ENCODE measurements around the gene INO80C. TPM values are rescaled to one million over a fixed set of nuclear protein-coding genes. Genes with fewer than 3 reads are reported as not detected.

Gene INO80C
- total RNA-seq, 3 donors from 2014 or later, result 5.9 to 14.7 (median 6.7) TPM

- intact Hi-C loops (cut with DNase I; ENCODE audit: low total_unique reads), result no loop called here
- no peak overlapping the region for H3K27ac ChIP-seq
- H3K4me3 ChIP-seq, result no peak overlapping the region
- H3K4me1 ChIP-seq, result no peaks in the 10 kb centered on the region
- no peak for TF ChIP-seq POLR2AphosphoS5 (IDR thresholded peaks at IDR 0.05)
- no peak for TF ChIP-seq POLR2A (IDR thresholded peaks at IDR 0.05)
- H3K9me3 ChIP-seq, result peaks cover 0 to 7% of the 10 kb centered on the region in 2 donors
- H3K36me3 ChIP-seq, result no peaks in the 10 kb centered on the region
- DNase-seq (ENCODE audit: low spot score in 2 of 2), result no peak
- H3K27me3 ChIP-seq, result no peaks in the 10 kb centered on the region
Measured at GRCh38 chr18:35431374-35431741, 66.4 kb downstream of the INO80C start.

- DNase-seq (ENCODE audit: low spot score in 2 of 2), result no peak
- H3K27ac ChIP-seq, result no peak overlapping the region
- intact Hi-C loops (cut with DNase I; ENCODE audit: low total_unique reads), result no loop called here
Measured at GRCh38 chr18:35430721-35431373, 66.9 kb downstream of the INO80C start.

GRCh38 chr18:35426786-35427185, 71.0 kb downstream of the INO80C start:
- DNase-seq (ENCODE audit: low spot score in 2 of 2), result no peak
- Histone ChIP-seq H3K9me3 (no peaks in the 10 kb centered on the region), H3K4me3 (no peak overlapping the region), H3K36me3 (no peaks in the 10 kb centered on the region), H3K4me1 (no peaks in the 10 kb centered on the region), H3K27me3 (no peaks in the 10 kb centered on the region), H3K27ac (no peak overlapping the region)
- intact Hi-C loops (cut with DNase I; ENCODE audit: low total_unique reads), result no loop called here
- TF ChIP-seq POLR2A (IDR thresholded peaks at IDR 0.05) (no peak), CTCF (IDR thresholded peaks at IDR 0.05) (no peak), POLR2AphosphoS5 (IDR thresholded peaks at IDR 0.05) (no peak)

More at GRCh38 chr18:35430721-35431373, 66.9 kb downstream of the INO80C start:
- H3K27me3 ChIP-seq, result no peaks in the 10 kb centered on the region
- peaks cover 0 to 6% of the 10 kb centered on the region in 2 donors for H3K9me3 ChIP-seq
- no peaks in the 10 kb centered on the region for H3K4me1 ChIP-seq
- no peak for TF ChIP-seq POLR2AphosphoS5 (IDR thresholded peaks at IDR 0.05)
- no peak for TF ChIP-seq CTCF (IDR thresholded peaks at IDR 0.05)
- TF ChIP-seq POLR2A (IDR thresholded peaks at IDR 0.05), result no peak
- no peaks in the 10 kb centered on the region for H3K36me3 ChIP-seq
- H3K4me3 ChIP-seq, result no peak overlapping the region

- intact Hi-C loops (cut with DNase I; ENCODE audit: low total_unique reads), result no loop called here
- Histone ChIP-seq H3K27ac (no peak overlapping the region), H3K27me3 (no peaks in the 10 kb centered on the region)
Measured at GRCh38 chr18:35424356-35424755, 73.4 kb downstream of the INO80C start.

GRCh38 chr18:35422237-35422636, 75.5 kb downstream of the INO80C start:
- no peak overlapping the region for H3K4me3 ChIP-seq
- TF ChIP-seq POLR2AphosphoS5 (IDR thresholded peaks at IDR 0.05) (no peak), CTCF (IDR thresholded peaks at IDR 0.05) (no peak), POLR2A (IDR thresholded peaks at IDR 0.05) (no peak)
- DNase-seq (ENCODE audit: low spot score in 2 of 2), result no peak
- H3K27me3 ChIP-seq, result no peaks in the 10 kb centered on the region
- peaks cover 0 to 21% of the 10 kb centered on the region in 2 donors for H3K9me3 ChIP-seq
- H3K27ac ChIP-seq, result no peak overlapping the region
- intact Hi-C loops (cut with DNase I; ENCODE audit: low total_unique reads), result no loop called here
- no peaks in the 10 kb centered on the region for H3K36me3 ChIP-seq
- H3K4me1 ChIP-seq, result no peaks in the 10 kb centered on the region

More at GRCh38 chr18:35424356-35424755, 73.4 kb downstream of the INO80C start:
- no peaks in the 10 kb centered on the region for H3K4me1 ChIP-seq
- TF ChIP-seq POLR2AphosphoS5 (IDR thresholded peaks at IDR 0.05), result no peak
- TF ChIP-seq CTCF (IDR thresholded peaks at IDR 0.05), result no peak
- no peak for TF ChIP-seq POLR2A (IDR thresholded peaks at IDR 0.05)
- H3K36me3 ChIP-seq, result no peaks in the 10 kb centered on the region
- no peak for DNase-seq (ENCODE audit: low spot score in 2 of 2)
- H3K9me3 ChIP-seq, result peaks cover 0 to 3% of the 10 kb centered on the region in 2 donors
- no peak overlapping the region for H3K4me3 ChIP-seq
